GM21447 (cell line): Measurements from ENCODE around the gene FIBP.
A peak's percentile ranks its signal among the peaks of the same experiment; 100 is the strongest.

Source experiments
- ATAC-seq: cut with Tn5 transposase; IDR thresholded peaks from one replicate; pipeline ENCODE4 v1.9.1; 2021; ENCODE audit not compliant: unreplicated experiment

The FIBP gene

DNA sequence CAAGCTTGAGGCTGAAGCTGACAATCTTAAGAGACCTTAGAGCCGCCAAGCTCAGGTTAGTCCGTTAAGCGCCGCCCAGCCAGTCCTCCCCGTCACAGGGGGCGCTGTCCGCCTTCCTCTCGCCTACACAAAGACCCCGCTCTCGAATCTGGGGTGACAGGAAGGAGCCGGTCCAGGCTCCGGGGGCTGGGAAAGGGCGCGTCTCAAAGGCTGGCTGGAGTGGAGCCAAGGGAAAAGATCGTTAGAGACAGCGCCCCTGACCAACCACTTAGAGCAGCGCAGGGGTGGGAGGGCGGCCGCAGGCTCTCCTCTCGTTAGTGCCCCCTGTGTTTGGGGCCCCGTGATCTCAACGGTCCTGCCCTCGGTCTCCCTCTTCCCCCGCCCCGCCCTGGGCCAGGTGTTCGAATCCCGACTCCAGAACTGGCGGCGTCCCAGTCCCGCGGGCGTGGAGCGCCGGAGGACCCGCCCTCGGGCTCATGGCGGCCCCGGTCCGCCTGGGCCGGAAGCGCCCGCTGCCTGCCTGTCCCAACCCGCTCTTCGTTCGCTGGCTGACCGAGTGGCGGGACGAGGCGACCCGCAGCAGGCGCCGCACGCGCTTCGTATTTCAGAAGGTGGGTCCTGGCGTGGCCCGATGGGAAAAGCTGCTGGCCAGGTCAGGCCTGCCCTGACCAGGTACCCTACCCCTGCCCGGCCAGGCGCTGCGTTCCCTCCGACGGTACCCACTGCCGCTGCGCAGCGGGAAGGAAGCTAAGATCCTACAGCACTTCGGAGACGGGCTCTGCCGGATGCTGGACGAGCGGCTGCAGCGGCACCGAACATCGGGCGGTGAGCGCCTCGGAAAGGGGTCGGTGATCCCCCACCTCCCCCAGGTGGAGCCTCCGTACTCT lies 27.8 kb downstream of the FIBP start, which contains the start of gene MUS81:
Gene MUS81 (plus strand): TSS at position 156 of the 887 bp plus-strand sequence. CDS start 321 bp downstream, at position 477.
- peak; percentile 37 for ATAC-seq

DNA sequence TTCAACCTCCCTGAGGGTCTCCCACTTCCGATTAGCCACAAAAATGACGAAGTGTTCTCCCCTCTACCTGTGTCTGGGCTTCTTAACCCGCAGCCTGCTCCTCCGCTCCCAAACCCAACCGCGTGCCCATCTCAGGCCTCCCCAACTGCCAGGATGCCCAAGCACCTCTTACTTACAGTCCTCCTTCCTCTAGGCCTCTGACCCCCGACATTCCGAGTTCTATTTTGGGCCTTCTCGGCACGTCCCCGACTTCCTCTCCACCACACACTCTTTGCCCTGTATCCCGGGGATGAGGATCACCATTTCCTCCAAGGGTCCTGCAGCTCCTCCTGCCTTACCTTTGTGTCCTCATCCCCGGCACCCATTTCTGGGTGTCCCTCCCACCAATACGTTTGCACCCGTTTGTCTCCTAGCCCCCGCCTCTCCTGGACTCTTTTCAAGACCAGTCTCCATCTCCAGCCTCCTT lies 28.4 kb downstream of the FIBP start:
- ATAC-seq, result no peak

DNA sequence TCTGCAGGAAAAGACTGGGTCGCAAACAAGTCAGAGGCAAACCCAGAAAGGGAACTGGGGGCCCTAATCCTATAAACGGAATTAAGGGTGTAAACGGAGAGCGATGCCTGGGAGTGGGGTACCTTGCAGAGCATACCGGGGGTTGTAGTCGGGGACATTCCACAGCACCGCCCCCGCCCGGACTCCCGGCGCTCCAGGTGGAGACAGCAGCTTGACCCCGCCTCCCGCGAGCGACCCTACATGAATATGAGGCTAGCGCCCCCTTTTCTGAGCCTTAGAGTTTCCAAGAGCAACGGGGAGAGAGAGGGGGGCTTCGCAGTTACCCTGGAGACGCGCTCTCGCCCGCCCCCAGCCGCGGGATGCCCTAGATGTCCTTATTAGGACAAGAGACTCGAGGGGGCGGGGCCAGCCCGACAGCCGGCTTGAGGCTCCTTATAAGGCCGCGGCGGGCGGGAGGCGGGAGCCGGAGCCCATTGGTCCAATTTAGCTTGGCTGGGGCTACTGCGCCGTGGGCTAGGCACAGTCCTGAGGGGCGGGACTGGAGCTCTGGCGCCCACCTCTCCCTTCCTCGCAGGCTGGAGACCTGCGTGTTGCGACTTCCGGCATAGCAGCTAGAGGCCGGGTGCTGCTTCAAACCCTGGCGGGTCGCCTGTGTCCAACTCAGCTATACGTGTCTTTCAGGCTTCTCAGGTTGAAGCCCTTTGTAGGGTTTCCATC lies 29.0 kb downstream of the FIBP start:
- peak; percentile 49 for ATAC-seq

DNA sequence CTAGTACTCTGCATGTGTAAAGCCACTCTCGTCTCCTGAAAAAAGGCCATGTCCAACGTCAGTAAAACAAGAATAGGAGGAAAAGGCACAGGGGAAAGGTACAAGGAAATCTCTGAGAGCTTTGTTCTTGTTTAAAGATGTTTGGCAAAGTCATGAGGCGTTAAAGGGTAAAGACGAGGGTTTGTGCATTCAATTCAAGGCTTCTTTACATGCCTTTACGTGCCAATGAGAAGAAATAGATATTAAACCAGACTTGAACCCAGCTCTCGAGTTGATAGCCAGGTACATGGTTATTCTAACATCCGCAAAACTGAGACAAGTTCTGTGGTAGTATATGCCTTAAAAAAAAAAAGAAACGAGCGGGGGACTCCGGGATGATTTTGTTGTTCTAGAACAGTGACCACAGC lies 29.6 kb downstream of the FIBP start:
- ATAC-seq, result no peak

DNA sequence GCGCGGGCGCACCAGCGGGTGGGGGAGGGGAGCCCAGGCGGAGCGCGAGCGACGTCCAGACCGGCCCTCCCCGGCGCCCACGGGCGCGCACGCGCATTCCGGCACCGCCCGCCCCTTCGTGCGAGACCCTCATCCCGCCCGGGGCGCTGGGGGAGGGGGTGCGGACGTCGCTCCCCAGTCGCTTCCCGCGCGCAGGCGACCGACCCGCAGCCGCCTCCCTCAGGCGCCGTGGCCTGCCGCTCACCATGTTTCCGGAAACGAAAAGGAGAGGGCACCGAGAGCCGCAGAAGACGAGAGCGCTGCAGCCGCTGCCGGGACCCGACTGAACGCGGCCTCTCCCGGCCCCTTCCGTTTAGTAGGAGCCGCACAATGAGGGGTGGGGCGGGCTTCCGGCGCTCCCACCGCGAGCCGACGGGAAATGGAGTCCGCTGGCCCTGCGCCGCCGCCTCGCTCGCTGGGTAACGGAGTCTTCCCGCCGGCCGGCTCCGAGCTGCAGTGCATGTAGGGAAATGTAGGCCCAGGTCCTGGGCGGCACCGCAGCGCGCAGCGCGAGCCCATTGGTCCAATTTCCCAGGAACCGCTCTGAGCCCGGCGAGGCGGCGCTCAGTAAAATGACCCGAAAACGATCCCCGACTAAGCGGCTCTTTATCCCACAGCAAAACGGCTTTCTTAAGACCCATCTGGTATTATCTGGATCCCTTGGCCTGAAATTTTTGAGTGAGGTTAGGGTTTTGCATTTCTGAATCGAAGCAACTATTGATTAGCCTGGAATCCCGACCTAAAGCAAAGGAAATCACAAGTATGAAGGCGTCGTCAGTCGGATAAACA lies 30.2 kb downstream of the FIBP start, which contains the start of gene CFL1:
Gene CFL1 (minus strand): TSS at position 328 of the 828 bp plus-strand sequence. CDS start 81 bp downstream, at position 247.
- peak; percentile 42 for ATAC-seq

DNA sequence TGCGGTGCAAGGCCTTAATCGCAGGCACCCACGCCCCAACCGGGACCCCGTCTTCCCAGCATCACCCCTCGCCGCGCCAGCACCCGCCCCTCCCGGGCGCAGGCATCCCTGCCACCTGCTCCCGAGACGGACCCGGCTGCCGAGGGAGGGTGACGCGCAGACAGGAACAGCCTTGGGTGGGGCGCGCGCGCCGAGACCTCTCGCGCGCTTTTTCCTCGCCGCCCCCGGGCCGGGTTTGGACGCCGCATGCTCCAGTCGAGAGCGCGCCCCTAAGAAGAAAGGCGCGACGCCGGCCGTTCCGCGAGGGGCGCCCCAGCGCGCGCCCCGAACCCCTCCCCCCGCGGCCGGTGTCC lies 30.8 kb downstream of the FIBP start:
- no peak for ATAC-seq

DNA sequence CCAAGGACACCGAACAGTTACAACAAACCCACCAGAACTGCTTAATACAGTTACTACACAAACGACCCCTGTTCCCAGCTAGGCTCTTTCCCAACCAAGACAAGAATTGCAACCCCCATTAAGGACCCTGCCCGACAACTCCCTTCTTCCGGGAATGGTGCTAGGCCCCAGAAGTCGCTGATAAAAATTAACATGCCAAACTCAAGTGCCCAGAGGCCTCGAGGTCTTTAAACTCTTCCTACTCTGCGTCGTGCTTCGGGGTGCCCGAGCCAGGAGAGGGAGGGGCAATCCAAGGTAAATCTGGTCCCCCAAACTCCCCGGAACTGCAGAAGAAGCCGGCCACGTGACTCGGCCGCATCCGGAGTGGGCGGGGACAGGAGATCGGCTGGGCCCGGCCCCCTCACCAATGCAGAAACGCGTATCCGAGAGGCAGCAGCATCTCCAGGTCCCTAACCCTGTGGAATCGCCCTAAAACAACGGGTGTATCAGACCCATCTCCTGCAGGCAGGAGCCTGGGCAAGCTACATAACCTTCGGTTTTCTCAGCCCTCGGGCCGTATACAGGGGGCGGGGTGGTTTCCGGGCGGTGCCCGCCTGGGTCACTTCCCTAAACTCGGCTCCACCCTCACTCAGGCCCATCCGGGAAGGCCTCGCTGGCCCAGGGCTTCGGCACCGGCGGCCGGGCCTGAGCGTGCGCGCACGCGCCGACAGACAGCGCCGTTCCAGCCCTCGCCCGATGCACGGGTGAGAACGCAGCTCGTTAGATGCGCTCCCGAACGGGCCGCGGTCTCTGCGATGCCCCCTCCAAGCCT lies 31.4 kb downstream of the FIBP start:
- ATAC-seq, result peak; percentile 30

DNA sequence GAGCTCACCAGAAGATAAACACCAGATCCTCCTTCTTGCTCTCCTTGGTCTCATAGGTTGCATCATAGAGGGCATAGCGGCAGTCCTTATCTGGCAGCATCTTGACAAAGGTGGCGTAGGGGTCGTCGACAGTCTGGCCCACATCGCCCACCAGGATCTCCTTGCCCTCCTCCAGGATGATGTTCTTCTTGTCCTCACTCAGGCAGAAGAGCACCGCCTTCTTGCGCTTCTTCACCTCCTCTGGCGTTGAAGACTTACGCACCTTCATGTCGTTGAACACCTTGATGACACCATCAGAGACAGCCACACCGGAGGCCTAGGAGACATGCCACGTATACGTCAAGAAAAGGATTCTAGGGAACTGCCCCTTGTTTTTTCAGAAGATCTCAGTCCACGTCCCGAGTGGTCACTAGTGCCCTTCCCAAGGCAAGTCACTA lies 32.3 kb downstream of the FIBP start:
- no peak for ATAC-seq

DNA sequence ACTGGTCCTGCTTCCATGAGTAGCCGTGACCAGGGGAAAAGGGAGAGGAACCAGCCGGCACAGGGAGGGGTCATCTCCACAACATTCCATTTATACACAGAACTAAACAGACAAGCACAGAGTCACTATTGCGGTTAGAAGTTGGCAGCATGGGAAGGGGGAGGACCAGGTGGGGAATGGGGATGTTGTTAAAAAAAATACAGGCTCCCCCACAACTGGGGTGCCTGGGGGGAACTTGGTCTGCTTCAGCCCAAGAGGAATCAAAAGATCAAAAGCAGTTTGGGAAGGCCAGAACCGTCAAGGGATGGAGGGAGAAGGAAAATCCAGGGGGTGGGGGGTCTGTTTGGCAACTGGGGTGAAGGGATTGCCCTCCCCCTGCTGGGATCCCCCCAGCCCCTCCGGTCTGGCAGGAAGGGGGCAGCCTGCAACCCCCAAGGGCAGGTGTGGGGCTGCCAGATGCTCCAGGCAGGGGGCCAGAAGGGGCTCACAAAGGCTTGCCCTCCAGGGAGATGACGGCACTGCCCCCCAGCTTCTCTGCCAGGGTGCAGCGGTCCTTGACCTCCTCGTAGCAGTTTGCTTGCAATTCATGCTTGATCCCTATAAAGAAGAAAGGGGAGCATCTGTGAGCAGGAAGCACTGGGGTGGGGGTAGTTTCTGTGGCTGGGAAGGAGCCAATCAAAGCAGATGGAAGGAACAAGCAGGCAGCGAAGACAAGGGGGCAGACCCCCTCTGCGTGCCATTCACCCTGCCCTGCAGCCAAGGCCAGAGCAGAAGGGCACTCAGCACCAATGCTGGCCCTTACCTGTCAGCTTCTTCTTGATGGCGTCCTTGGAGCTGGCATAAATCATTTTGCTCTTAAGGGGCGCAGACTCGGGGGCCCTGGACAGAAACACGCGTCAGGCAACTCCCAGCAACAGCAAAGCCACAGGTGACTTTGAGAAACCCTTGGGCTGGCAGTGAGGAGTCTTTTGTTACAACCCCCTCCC lies 33.1 kb downstream of the FIBP start:
- ATAC-seq, result no peak

DNA sequence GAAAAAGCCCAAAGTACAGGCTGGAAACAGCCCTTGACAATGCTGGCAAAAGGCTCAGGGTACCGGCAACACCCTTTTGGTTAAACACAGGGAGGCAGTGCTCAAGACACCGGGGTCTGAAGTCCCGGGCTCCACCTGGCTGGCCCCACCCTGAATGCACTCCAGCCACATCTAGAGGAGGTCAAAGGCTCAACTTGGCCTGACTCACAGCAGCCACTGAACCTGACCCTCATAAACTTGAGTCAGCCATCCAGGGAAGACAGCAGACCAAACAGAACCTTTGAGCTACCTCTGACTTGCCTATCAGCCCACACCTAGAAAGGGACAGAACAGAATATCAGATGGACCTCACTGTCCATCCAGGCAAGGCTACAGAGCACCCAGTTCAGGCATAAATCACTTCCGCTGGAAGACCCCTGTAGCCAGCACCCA lies 34.1 kb downstream of the FIBP start:
- no peak for ATAC-seq

DNA sequence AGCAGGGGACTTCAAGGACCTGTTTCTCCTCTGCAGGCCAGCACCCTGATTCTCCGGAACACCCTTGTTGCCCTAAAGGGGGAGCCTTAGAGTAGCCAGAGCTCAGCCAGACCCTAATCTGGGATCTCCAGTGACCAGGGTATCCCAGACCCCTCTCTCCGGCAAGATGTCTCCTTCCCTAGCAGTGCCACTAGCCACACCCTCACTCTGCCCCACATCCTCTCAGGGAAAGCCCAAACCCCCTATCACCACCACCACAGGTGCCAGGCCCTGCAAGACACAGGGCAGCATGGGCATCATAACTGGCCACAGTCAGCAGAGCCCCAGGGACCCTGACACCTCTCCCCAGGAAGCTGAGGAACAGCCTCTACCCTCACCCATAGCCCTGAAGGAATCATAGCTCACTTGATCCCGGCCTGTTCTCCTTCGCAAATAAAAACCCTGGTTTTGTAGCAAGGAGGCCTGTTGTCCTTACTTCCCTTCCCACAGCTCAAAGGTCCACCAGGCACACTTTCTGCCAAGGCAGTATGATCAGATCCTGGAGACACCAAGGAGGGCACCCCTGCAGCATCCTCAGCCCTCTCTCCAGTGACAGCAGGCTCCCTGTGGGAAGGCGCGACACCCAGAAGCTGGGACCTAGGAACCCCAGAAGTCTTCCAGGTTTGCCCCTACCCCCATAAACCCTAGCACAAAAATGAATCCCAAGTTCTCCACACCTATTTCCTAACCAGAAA lies 34.9 kb downstream of the FIBP start:
- no peak for ATAC-seq

DNA sequence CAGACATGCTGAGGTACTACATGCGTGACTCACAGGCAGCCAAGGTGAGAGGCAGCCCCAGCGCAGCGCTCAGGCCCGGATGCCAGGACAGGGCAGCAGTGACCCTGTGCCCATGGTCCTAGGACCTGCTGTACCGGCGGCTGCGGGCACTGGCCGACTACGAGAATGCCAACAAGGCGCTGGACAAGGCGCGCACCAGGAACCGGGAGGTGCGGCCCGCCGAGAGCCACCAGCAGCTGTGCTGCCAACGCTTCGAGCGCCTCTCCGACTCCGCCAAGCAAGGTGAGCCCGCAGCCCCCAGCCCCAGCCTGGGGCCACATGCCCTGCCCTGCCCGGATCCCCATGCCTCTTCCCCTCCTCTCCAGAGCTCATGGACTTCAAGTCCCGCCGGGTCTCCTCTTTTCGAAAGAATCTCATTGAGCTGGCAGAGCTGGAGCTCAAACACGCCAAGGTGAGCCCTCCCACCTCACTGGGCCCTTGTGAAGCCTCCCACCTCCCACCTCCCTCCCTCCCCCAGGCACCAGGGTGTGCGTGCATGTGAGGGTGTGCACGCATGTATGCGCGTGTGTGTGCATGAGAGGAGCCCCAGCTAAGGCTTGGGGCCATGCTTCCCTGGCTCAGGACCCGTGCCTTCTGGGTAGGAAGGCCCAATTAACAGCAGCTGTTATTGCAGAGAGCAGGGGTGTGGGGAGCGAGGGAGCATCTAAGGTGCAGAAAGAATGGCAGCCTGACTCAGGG lies 35.6 kb downstream of the FIBP start:
- ATAC-seq, result no peak

DNA sequence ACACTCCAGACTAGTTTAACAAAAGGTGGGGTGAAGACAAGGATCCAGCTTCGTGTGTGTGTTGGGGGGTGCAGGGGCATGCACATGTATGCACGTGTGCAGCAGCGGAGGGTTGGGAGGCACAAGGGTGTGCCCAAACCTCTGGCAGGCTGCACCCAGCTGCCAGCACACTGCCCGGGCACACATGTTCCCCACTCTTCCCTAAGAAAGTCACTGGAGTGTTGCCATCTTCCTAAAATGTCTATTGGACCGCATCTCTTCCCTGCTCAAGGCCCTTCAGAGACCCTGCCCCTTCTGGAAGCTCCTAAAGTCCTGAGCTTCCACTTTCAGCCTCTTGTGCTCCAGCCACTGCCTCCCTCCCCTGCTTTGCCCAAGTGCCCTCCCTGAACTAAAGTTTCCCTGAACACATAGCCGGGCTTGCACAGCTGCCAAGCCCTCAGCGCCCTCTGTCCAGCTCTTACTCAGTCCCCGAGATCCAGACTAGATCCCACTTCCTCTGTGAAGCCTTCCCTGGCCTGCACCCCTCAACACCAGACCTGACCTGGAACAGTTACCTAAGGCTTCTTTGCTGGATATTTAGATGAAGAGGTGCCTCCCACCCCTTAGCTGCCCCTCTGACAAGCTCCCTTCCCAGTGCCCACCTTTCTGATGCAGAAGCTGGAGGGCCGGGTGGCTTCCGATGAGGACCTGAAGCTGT lies 36.3 kb downstream of the FIBP start:
- ATAC-seq, result no peak

DNA sequence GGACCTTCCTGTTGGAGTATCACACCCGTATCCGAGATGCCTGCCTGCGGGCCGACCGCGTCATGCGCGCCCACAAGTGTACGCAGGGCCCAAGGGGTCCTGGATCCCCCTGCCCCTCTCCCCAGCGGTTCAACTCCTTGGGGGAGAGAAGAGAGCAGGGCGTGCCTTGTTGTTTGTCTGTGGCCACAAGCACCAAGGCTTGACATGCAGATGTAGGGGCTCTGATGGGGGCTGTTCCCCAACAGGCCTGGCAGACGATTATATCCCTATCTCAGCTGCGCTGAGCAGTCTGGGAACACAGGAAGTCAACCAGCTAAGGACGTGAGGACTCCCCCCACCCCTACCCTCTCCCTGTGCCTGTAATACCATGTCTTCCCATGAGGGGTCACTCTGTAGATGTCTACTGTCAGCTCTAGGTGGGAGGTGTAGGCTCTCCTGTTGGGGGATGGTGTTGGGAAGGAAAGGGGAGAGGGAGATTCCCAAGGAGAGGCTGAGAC lies 37.1 kb downstream of the FIBP start:
- ATAC-seq, result no peak

DNA sequence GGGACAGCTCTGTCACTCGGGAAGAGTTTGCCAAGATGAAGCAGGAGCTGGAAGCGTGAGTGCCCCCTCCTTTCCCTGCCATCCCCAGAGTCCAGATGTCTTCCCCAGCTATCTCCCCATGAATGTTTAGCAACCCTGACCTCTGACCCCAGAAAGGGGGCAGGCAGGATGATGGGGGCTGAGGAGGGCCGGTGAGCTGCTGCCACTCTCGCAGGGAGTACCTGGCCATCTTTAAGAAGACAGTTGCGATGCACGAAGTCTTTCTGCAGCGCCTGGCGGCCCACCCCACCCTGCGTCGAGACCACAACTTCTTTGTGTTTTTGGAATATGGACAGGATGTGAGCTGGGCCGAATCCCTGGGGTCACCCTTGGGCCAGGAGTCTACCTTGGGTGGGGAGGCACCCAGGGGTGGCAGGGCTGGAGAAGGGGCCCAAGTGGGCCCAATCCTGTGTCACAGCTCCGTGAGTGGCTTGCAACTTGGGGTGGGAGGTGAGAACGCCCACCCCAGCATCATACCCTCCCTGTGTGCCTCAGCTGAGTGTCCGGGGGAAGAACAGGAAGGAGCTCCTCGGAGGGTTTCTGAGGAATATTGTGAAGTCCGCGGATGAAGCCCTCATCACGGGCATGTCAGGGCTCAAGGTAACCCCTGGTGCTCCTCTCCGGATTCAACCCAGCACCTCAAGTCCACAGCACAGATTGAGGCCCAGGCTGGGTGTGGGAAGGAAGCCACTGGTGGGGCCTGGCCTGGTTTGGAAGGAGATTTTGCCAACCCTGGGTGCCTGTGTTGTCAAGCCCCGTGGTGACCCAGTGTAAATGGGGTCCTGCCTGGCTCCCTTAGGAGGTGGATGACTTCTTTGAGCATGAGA lies 37.8 kb downstream of the FIBP start:
- no peak for ATAC-seq

DNA sequence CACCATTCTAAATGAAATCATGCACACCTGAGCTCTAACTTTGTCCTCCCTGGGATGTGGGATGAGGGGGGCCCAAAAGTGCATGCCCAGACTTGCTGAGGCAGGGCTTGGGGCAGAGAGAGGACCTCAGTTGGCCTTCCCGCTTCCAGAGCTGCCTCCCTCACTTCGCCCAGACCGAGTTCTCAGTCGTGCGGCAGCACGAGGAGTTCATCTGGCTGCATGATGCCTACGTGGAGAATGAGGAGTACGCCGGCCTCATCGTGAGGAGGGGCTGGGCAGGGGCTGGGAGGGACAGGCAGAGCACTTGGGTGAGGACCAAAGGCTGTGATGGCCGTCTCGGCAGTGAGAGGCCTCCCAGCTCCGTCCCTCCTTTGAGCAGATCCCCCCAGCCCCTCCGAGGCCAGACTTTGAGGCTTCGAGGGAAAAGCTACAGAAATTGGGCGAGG lies 38.5 kb downstream of the FIBP start:
- no peak for ATAC-seq
